HepG2 (cell line): ENCODE results near the gene ADAMTS15.

Experiments
- GMEB2 ChIP-seq: IDR thresholded peaks from 2 replicates; pipeline ENCODE4 v1.6.1; 2016; ENCODE audit warnings: missing biosample characterization, missing genetic modification reagents, low read depth
- HNRNPUL1 ChIP-seq: fragments of 200-400 bp; formaldehyde crosslinking; IDR thresholded peaks from 2 replicates; pipeline ENCODE4 v1.6.1; 2017; ENCODE audit warnings: low read depth, mild to moderate bottlenecking, low read length, moderate library complexity
- KDM1A ChIP-seq: IDR thresholded peaks from 2 replicates; pipeline ENCODE4 v1.6.1; 2016; ENCODE audit warnings: missing compliant biosample characterization
- MYC ChIP-seq: sonication (generic); formaldehyde crosslinking; IDR thresholded peaks from 2 replicates; pipeline ENCODE4 v1.9.0; 2021; ENCODE audit warnings: missing genetic modification reagents, borderline replicate concordance
- PRDM15 ChIP-seq: sonication (generic); formaldehyde crosslinking; IDR thresholded peaks from 2 replicates; pipeline ENCODE4 v1.4.0; 2020; ENCODE audit warnings: missing genetic modification reagents
- RAD51 ChIP-seq: fragments of 450-650 bp; IDR thresholded peaks from 2 replicates; pipeline ENCODE4 v1.6.1; 2016; ENCODE audit warnings: borderline replicate concordance
- RNF2 ChIP-seq: fragments of 450-650 bp; conservative IDR thresholded peaks from 2 replicates; pipeline ENCODE4 v1.6.1; 2016; ENCODE audit warnings: low read depth
- SP140L ChIP-seq: sonication (generic); formaldehyde crosslinking; IDR thresholded peaks from 2 replicates; pipeline ENCODE4 v1.4.0; 2020; ENCODE audit warnings: missing genetic modification reagents, borderline replicate concordance
- ZNF142 ChIP-seq: sonication (generic); formaldehyde crosslinking; IDR thresholded peaks from 2 replicates; pipeline ENCODE4 v1.4.0; 2020; ENCODE audit warnings: missing genetic modification reagents
- ZNF292 ChIP-seq: sonication (generic); formaldehyde crosslinking; IDR thresholded peaks from 2 replicates; pipeline ENCODE4 v1.8.1; 2022; ENCODE audit warnings: mild to moderate bottlenecking, low read depth, missing genetic modification reagents, borderline replicate concordance
- ZNF891 ChIP-seq: sonication (generic); formaldehyde crosslinking; IDR thresholded peaks from 2 replicates; pipeline ENCODE4 v1.5.0; 2020; ENCODE audit warnings: mild to moderate bottlenecking, missing genetic modification reagents
- TF ChIP-seq, protein P1 (sequence below): sonication (generic); formaldehyde crosslinking; conservative IDR thresholded peaks from 2 replicates; pipeline ENCODE4 v1.5.0; 2020; ENCODE audit warnings: missing genetic modification reagents
- TF ChIP-seq, protein P2 (sequence below): sonication (generic); formaldehyde crosslinking; IDR thresholded peaks from 2 replicates; pipeline ENCODE4 v1.5.0; 2020; ENCODE audit warnings: mild to moderate bottlenecking, missing genetic modification reagents, moderate library complexity

GRCh38 chr11:130402570-130402969 is 45.9 kb upstream of the ADAMTS15 start:
- TF ChIP-seq, protein P1, sequence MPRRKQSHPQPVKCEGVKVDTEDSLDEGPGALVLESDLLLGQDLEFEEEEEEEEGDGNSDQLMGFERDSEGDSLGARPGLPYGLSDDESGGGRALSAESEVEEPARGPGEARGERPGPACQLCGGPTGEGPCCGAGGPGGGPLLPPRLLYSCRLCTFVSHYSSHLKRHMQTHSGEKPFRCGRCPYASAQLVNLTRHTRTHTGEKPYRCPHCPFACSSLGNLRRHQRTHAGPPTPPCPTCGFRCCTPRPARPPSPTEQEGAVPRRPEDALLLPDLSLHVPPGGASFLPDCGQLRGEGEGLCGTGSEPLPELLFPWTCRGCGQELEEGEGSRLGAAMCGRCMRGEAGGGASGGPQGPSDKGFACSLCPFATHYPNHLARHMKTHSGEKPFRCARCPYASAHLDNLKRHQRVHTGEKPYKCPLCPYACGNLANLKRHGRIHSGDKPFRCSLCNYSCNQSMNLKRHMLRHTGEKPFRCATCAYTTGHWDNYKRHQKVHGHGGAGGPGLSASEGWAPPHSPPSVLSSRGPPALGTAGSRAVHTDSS (CRISPR knock-in tag) = no peak
- TF ChIP-seq, protein P2, sequence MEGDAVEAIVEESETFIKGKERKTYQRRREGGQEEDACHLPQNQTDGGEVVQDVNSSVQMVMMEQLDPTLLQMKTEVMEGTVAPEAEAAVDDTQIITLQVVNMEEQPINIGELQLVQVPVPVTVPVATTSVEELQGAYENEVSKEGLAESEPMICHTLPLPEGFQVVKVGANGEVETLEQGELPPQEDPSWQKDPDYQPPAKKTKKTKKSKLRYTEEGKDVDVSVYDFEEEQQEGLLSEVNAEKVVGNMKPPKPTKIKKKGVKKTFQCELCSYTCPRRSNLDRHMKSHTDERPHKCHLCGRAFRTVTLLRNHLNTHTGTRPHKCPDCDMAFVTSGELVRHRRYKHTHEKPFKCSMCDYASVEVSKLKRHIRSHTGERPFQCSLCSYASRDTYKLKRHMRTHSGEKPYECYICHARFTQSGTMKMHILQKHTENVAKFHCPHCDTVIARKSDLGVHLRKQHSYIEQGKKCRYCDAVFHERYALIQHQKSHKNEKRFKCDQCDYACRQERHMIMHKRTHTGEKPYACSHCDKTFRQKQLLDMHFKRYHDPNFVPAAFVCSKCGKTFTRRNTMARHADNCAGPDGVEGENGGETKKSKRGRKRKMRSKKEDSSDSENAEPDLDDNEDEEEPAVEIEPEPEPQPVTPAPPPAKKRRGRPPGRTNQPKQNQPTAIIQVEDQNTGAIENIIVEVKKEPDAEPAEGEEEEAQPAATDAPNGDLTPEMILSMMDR (CRISPR knock-in tag) = no peak
- TF ChIP-seq SP140L (CRISPR knock-in tag) = no peak
- TF ChIP-seq RAD51 = no peak
- no peak for TF ChIP-seq KDM1A (CRISPR knock-in tag)
- no peak for TF ChIP-seq ZNF891 (CRISPR knock-in tag)
- TF ChIP-seq GMEB2 = no peak
- TF ChIP-seq RNF2 = no peak
- no peak for TF ChIP-seq PRDM15 (CRISPR knock-in tag)
- TF ChIP-seq HNRNPUL1 = no peak
- TF ChIP-seq ZNF292 = no peak
- TF ChIP-seq ZNF142 = no peak
- no peak for TF ChIP-seq MYC (CRISPR knock-in tag)
